Stimulated activated CD4-positive, alpha-beta T cell treated with anti-CD3 and anti-CD28 coated beads, Interleukin-1b, Interleukin-23, amount 100 ng/mL, for 48 hours (primary cell): ENCODE data around the gene TIMP1.

Source experiments
- DNase-seq: peaks from one replicate; pipeline ENCODE4 v3.0.0-alpha.2; 2020

The TIMP1 gene

GRCh38 chrX:47608130-47608810 is 26.0 kb downstream of the TIMP1 start:
- DNase-seq, result no peak

- no peak for DNase-seq
Observed at GRCh38 chrX:47610511-47610910, 28.3 kb downstream of the TIMP1 start.

- DNase-seq, result no peak
Observed at GRCh38 chrX:47611489-47611888, 29.3 kb downstream of the TIMP1 start.

GRCh38 chrX:47611926-47612325 is 29.7 kb downstream of the TIMP1 start:
- DNase-seq, result no peak

- no peak for DNase-seq
Observed at GRCh38 chrX:47612418-47612817, 30.2 kb downstream of the TIMP1 start.

GRCh38 chrX:47613082-47613481 is 30.8 kb downstream of the TIMP1 start:
- DNase-seq, result no peak

GRCh38 chrX:47614618-47615017 is 32.4 kb downstream of the TIMP1 start:
- DNase-seq, result no peak

GRCh38 chrX:47618923-47619485 is 36.8 kb downstream of the TIMP1 start:
- no peak for DNase-seq

GRCh38 chrX:47619486-47620302 is 37.5 kb downstream of the TIMP1 start, which contains the start of gene SYN1:
TSS of gene SYN1 (minus strand) at chrX:47619857. CDS start at chrX:47619728, 129 bp downstream.
- DNase-seq, result peak; percentile 81

- no peak for DNase-seq
Observed at GRCh38 chrX:47620303-47620685, 38.1 kb downstream of the TIMP1 start.

- no peak for DNase-seq
Observed at GRCh38 chrX:47621851-47622250, 39.6 kb downstream of the TIMP1 start.

GRCh38 chrX:47623540-47624027 is 41.3 kb downstream of the TIMP1 start:
- DNase-seq, result peak; percentile 27

- no peak for DNase-seq
Observed at GRCh38 chrX:47625365-47625764, 43.1 kb downstream of the TIMP1 start.

- DNase-seq, result no peak
Observed at GRCh38 chrX:47628982-47629381, 46.7 kb downstream of the TIMP1 start.

- no peak for DNase-seq
Observed at GRCh38 chrX:47629419-47630200, 47.4 kb downstream of the TIMP1 start, which contains the start of gene CFP. TSS of gene CFP (minus strand) at chrX:47629930. CDS start at chrX:47629844, 86 bp downstream.

GRCh38 chrX:47631676-47632075 is 49.4 kb downstream of the TIMP1 start:
- no peak for DNase-seq

GRCh38 chrX:47632666-47633065 is 50.4 kb downstream of the TIMP1 start:
- no peak for DNase-seq

GRCh38 chrX:47633689-47634590 is 51.7 kb downstream of the TIMP1 start:
- no peak for DNase-seq

GRCh38 chrX:47634871-47635575 is 52.8 kb downstream of the TIMP1 start:
- DNase-seq, result peak; percentile 26
